Skin epidermis (tissue), 12 donors: Measurements from ENCODE around the gene OPRL1.
"Not testable (repeated sequence)": the region's sequence is repeated elsewhere in the genome, so short reads cannot be mapped to it uniquely, and the experiment has no call there.

Source experiments
- H3K27ac ChIP-seq, 21 experiments: fragments of 200-600 bp; sonication (generic) in 11 of 21; one replicate each; pipeline ENCODE4 v1.5.0; 2020; ENCODE audit warnings: mild to moderate bottlenecking in 3 of 21, inconsistent platforms in 2 of 21, moderate library complexity in 2 of 21
- H3K4me3 ChIP-seq, 7 experiments: fragments of 200-600 bp; sonication (generic) in 2 of 7; one replicate each; pipeline ENCODE4 v1.5.0; 2020; ENCODE audit warnings: inconsistent platforms in 2 of 7, mild to moderate bottlenecking in 2 of 7, moderate library complexity in 1 of 7

Gene OPRL1

DNA sequence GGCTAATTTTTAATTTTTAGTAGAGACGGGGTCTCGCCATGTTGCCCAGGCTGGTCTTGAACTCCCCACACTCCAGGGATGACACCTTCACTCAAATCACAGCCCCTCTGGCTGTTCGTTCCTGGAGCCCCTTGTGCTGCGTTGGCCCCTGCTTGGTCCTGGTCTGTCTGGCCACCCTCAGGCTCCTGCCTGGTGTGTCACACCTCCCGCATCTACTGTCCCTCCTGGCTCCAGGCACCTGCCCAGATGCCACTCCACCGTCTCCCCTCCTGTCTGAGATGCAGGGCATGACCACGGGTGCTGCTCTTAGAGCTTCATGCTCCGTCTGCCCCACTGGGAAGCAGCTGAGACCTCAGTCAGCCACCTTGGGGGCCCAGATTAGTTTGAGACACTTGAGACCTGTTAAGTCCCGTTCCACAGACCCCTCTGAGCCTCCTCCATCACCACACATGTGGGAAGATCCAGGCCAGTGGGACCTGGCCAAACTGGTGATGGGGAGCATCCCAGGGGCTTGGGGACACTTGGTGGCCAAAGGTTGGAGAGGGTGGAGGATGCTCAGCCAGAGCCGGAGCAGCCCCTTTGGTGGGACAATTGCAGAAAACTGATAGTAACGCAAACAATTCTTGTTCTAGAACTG is 49.4 kb downstream of the OPRL1 start:
- no peak overlapping the region for H3K27ac ChIP-seq

DNA sequence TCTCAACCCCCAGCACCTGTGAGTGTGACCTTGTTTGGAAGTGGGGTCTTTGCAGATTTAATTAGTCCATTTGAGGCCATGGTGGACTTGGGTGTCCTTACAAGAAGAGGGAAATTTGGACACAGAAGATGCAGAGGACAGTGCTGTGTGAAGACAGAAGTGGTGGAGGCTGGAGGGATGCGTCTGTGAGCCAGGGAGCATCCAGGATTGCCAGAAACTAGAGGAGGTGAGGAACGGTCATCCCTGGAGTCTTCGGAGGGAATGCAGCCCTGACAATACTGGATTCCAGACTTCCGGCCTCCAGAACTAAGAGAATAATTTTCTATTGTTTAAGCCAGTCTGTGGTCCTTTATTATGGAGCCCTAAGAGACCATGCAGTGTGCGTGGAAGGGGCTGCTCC is 50.4 kb downstream of the OPRL1 start:
- H3K27ac ChIP-seq, result no peak overlapping the region
- H3K4me3 ChIP-seq, result no peak overlapping the region

More for the DNA sequence above, 49.4 kb downstream of the OPRL1 start:
- H3K4me3 ChIP-seq, result no peak overlapping the region

DNA sequence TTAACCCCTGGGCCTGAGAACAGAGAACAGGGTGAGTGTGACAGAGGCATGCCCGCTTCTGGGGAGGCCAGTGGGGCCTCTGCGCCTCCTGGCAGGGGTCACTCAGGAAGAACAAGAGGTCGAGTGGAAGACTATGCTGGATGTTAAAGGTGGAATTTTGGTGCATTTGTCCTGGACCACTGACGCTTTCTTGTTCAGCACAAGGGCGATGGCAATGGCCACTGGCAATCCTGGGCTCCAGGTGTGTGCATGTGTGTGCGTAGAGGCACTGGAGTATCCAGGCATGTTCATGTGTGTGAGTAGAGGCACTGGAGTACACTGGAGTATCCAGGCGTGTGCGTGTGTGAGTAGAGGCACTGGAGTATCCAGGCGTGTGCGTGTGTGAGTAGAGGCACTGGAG is 51.0 kb downstream of the OPRL1 start:
- no peak overlapping the region for H3K4me3 ChIP-seq

DNA sequence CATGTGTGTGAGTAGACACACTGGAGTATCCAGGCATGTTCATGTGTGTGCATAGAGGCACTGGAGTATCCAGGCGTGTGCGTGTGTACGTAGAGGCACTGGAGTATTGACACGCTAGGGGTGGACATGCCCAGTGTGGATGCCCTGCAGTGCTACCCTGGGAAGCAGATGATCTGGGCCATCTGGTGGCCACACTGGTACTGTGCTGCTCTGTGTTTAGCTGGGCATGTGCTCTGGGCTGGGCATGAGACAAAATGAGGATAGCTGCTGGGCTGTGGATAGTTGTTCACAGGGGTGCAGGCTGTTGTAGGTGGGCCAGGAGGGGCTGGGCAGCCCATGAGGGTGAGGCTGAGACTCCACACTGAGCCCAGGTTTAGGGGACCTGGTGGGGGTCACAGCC is 51.5 kb downstream of the OPRL1 start:
- no peak overlapping the region for H3K27ac ChIP-seq
- H3K4me3 ChIP-seq, result no peak overlapping the region

More for the DNA sequence above, 51.0 kb downstream of the OPRL1 start:
- no peak overlapping the region for H3K27ac ChIP-seq

DNA sequence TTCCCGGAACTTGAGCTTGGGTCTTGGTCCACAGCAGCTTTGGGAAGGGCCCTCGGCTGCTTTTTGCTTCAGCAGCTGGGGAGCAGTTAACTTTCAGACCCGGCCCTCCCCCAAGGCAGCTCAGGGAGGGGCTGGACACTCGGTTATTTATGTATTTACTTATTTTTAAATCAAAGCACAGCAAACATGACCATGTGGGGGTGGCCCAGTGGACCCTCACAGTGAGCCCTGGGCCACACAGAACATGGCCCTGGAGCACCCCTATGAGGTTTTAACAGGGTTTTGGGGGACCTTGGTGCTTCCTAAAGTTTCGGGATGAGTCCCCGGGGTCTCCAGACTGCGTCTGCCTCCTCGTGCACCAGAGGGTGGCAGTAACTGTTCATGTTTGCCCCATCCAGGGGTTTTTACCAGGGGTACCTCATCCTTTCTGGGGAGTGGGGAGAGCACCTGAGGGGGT is 54.1 kb downstream of the OPRL1 start:
- H3K27ac ChIP-seq, result no peak overlapping the region

DNA sequence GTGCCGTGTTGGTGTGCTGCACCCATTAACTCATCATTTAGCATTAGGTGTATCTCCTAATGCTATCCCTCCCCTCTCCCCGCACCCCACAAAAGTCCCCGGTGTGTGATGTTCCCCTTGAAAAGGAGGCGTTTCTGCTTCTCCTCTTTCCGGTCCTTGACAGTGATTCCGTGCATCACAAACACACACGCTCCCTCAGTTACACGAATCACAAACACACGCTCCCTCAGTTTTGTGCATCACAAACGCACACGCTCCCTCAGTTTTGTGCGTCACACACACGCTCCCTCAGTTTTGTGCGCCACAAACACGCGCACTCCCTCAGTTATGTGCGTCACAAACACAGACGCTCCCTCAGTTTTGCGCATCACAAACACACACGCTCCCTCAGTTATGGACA is 54.9 kb downstream of the OPRL1 start:
- not testable (repeated sequence) for H3K4me3 ChIP-seq, H3K27ac ChIP-seq

More for the DNA sequence above, 54.1 kb downstream of the OPRL1 start:
- H3K4me3 ChIP-seq, result no peak overlapping the region

DNA sequence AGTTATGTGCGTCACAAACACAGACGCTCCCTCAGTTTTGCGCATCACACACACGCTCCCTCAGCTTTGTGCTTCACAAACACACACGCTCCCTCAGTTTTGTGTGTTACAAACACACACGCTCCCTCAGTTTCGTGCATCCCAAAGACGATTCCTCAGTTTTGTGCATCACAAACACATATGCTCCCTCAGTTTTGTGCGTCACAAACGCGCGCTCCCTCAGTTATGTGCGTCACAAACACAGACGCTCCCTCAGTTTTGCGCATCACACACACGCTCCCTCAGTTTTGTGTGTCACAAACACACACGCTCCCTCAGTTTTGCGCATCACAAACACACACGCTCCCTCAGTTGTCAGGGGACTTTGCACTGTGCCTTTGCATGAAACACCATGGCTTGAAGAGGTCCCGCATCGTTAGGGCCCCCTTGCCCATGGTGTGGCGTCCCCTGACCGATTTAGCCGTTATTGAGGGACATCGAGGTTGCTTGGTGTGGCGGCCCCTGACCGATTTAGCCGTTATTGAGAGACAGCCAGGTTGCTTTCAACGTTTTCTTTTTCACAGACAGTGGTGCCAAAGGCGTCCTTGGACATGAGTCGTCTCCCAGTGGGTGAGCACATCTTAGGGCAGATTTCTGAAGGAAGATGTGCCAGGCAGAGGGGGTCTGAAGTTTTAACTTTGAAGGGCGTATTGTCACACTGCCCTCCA is 56.3 kb downstream of the OPRL1 start:
- no peak overlapping the region for H3K4me3 ChIP-seq
- no peak overlapping the region for H3K27ac ChIP-seq

DNA sequence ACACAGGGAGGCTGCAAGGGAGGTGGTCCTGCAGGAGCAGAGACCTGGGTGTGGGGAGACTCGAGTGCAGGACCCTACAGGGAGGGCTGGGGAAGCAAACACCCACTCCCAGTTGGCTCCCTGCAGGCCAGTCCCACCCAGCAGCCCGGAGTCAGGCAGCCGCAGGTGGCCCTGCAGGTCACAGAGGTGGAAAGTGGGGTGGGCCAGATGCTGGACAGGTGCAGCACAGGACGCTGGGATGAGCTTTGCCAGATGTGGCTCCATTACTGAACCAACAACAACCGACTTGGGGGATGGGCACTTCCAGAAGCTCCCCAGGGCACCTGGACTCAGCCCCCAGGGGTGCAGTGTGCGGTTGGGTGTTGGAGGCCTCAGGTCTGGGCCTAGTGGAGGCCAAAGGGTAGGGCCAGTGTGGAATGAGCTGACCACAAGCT is 57.7 kb downstream of the OPRL1 start:
- Histone ChIP-seq H3K27ac (no peak overlapping the region), H3K4me3 (no peak overlapping the region)

DNA sequence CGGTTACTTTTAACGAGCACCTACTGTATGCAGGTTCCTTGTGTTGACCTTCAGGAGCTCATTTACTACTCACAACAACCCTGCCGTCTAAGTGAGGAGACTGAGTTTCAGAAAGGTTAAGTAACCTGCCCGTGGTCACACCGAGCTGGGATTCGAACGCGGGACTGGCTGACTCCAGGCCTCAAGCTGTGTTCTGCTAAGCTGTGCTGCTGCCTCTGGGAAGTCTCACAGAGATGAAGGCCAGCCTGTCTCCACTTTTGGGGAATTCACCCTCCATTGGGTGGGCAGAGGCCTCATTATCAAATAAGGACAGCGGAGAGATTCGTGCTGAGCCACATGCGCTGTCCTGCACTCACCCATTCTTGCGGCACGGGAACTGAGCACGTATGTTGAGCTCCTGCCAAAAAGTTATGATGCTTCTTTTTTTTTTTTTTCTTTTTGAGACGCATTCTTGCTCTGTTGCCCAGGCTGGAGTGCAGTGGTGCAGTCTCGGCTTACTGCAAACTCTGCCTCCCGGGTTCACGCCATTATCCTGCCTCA is 58.5 kb downstream of the OPRL1 start:
- no peak overlapping the region for H3K27ac ChIP-seq
- no peak overlapping the region for H3K4me3 ChIP-seq

DNA sequence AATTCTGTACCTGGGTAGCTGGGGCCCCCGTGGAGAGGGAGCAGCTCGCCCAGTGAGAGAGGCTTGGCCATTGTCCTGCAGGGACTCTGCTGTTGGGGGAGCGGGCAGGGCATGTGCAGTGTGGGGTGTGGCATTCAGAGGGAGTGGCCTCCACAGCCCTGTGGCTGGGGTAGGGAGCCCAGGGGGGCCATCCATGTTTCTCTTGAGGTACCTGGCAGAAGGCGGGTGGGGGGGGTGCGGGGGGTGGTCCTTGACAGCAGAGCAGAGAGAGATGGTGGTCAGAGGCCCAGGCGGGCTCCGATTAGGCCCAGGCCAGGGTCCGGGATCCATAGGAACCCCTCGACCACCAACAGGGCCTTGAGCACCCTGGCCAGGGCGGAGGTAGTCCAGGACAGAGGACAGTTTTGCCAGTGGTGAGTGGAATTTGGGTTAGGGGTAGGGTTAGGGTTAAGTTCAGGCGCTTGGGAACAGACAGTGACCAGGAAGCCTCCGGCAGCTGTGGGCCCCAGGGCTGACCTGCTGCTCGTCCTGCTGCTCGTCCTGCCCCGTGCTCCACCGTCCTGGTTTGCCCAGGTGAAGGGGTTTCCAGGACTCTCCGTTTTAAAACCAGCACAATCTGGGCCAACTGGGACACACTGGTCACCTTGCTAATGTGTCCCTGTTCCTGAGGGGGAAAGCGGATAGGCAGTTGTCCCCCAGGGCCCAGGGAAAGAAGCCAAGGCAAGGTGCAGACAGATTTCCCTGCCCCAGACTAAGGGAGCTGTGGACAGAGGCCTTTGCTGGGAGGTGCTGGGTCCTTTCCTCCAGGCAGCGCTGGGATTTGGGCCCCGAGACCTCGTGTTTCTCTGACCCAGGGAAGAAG is 59.5 kb downstream of the OPRL1 start:
- no peak overlapping the region for H3K4me3 ChIP-seq
- H3K27ac ChIP-seq, result no peak overlapping the region

DNA sequence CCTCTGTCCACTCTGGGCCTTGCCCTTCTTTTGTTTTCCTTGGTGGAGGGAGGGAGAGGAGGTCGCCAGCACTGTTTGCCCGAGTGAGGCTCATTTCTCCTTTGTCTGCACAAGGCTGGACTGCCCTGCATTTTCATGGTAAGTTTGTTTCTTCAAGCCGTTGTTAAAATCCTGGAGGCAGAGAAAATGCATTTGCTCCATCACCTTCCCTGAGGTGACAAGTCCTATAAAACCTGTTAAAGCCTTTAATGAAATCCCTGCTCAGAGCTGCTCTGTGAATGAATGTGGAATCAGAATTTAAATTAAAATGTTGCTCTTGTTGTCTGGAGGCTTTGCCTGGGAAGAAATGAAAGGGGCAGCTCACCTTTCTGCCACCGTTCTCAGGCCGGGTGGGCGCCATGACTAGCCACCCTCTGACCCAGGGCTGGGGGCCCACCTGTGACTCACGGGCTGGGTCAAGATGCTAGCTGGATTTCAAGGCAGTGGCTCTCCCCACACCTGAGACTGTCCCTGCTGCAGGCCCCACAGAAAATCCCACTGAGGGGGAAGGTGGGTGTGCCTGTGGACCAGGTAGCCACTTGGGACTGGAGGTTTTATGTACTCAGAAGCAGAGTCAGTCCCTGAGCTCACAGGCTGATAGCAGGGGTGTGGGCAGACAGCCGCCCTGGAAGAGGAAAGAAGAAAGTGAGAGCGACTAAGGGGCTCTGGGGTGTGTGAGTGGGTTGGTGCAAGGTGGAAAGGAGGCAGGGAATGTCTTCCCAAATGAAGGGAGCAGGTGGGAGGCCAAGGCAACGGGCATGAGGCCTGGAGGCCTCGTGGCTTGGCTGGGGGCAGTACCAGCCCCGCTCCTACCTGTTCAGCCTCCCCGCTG is 60.4 kb downstream of the OPRL1 start:
- Histone ChIP-seq H3K27ac (no peak overlapping the region), H3K4me3 (no peak overlapping the region)

DNA sequence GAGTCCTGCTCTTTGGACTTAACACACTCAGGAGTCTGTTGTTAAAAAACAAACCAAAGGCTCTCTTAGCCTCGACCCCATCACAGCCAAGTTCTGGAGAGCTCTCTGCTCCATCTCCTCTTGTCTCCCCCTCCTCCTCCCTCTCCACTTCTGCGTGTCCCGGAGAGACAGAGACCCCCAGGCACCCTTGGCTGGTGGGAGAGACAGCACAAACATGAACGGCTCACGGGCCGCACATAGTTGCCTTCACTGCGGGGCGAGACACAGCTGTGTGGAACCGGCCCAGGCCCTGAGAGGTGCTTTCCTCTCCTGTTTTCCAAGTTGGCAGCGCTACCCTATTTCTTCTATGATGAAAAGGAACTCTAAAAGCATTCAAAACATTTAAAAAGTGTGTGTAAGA is 61.1 kb downstream of the OPRL1 start:
- H3K4me3 ChIP-seq, result no peak overlapping the region
- no peak overlapping the region for H3K27ac ChIP-seq

DNA sequence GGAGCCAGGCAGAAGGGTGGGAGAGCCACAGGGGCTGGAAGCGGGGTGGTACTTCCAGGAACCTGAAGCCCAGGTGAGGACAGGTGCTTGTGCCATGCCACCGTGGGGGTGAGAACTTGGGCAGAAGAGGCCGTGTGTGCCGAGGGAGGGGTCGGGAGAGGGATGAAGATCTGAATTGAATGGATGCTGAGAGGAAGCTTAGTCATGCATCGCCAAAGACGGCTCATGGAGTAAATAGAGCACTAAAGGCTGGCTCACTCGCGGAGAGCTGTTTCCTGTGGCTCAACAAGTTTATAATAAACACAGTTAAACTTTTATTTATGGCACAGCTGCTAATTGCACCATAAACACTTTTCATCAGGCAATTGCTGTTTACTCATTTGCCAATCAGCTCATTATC is 62.7 kb downstream of the OPRL1 start:
- no peak overlapping the region for H3K27ac ChIP-seq
- H3K4me3 ChIP-seq, result no peak overlapping the region

DNA sequence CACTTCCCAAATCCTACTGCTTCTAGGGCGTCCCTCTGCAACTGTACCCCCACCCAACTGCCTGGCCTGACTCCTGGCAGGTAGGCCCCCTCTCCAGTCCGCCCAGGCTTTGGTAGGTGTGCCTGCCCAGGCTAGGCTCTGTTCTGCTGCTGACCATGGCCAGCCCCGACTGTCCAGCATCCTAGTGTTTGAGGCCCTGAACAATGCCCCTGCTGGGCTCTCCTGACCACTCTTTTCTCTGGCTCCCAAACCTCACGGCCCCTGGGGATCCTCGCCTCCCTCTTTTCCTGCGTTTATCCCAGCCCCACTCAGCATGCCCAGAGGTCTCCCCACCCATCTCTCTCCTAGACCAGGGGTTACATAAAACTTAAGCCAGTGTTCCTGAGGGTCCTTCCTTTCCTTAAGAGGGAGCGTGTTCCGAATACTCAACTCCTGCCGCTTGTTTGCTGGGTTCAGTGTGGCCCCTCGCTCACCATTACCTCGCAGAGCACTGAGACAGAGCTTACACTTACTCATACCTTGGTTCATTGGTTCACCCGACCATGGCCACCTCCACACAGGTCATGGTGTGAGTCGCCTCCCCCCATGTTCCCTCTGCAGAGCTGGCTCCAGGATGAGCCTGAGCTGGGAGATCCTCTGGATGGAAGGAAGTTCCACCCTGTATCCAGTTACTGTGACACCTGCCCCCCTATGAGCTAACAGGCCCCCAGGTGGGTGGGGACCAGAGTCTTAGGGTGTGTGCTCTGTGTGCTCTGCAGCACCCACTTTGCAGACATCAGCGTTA is 63.3 kb downstream of the OPRL1 start:
- no peak overlapping the region for H3K4me3 ChIP-seq
- H3K27ac ChIP-seq, result no peak overlapping the region

DNA sequence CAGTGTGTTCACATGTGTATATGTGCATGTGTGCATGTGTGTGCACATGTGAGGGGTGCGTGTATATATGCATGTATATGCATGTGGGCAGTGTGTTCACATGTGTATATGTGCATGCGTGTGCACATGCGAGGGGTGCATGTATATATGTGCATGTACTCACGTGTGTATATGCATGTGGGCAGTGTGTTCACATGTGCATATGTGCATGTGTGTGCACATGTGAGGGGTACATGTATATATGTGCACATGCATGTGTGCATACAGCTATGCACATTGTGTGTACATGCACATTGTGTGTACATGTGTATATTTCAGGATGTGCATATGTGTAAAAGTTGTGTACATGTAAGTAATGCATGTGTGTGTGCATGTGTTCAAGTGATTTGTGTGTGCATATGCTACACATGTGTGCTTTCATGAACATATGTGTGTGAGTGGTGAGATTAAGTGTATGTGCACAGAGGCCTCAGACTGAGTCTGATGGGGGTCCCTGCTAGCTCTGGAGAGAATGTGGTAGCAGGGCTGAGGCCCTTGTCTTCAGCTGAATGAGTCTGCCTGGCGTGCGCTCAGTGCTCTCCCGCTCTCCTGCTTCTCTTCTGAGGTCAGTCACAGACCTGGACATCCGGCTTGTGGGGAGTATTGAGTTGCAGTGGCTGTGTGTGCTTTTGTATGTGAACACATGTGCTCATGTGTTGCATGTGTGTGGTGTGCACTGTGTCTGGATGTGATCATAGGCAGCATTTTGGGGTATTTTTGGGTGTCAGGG is 64.4 kb downstream of the OPRL1 start:
- H3K27ac ChIP-seq, result no peak overlapping the region
- no peak overlapping the region for H3K4me3 ChIP-seq

DNA sequence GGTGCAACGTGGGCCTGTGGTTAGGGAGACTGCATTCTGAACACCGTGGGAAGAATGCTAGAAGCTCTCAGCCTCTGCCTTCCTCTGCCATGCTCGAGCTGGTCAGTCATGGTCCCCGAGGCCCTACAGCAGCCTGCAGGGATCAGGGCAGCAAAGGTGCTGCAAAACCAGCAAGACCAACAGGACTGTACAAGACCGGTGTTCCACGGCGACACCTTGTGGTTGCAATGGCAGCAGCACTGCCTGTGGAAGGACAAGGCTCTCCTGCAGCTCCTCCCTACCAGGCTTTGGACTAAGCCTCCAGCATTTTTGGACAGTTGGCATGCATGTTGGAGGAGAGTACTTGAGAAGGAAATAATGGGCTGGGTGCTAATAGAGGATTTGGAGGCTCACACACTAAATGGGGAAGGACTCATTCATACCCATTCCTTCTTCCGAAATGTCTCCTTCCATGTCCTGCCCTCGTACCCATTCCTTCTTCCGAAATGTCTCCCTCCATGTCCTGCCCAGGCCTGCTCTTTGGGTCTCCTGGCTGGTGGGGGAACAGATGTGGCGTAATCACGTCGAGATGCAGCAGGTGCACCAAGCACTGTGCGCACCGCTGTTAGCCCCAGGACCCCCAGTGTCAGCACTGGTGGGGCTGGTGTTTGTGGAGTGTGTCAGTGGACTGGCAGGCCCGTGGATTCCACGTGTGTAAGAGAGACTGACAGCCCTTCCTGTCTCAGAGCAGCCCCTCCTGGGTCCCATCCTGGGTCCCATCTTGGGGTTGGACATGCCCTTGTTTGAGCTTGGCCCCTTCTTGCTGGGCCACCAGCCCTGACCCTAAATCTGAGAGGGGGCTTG is 65.8 kb downstream of the OPRL1 start:
- Histone ChIP-seq H3K27ac (no peak overlapping the region), H3K4me3 (no peak overlapping the region)

DNA sequence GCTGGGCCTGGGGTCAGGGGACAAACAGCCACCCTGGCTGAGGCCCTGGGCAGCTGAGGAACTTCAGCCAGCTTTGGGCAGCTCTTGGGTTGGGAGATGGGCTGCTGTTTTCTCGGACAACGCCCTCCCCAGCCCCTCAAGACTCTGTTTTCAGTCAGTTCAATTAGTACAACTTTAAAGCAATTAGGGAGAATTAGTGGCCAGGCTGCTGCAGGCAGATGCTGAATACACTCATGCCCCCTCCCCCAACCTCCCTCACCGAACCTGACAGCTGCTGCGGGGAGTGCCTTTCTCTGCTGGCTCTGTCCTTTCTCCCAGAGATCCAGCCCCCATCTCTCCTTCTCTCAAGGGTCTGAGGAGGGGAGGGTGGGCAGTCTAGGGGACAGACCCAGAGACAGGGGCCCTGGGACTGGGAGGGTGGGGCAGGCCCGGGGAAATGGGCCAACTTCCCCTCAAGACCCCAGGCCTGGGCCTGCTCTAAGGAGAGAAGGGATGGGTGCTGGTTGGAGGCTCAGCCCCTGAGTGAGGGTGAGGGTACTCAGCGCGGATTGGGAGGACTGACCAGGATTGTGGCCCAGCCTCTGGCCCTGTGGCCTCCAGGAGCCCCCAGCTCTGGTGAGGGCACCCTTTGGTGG is 66.5 kb downstream of the OPRL1 start:
- H3K4me3 ChIP-seq, result no peak overlapping the region
- no peak overlapping the region for H3K27ac ChIP-seq
